Measurements from ENCODE around the gene MYO1D.
"Not testable (repeated sequence)": the region's sequence is repeated elsewhere in the genome, so short reads cannot be mapped to it uniquely, and the experiment has no call there.

The MYO1D gene

DNA sequence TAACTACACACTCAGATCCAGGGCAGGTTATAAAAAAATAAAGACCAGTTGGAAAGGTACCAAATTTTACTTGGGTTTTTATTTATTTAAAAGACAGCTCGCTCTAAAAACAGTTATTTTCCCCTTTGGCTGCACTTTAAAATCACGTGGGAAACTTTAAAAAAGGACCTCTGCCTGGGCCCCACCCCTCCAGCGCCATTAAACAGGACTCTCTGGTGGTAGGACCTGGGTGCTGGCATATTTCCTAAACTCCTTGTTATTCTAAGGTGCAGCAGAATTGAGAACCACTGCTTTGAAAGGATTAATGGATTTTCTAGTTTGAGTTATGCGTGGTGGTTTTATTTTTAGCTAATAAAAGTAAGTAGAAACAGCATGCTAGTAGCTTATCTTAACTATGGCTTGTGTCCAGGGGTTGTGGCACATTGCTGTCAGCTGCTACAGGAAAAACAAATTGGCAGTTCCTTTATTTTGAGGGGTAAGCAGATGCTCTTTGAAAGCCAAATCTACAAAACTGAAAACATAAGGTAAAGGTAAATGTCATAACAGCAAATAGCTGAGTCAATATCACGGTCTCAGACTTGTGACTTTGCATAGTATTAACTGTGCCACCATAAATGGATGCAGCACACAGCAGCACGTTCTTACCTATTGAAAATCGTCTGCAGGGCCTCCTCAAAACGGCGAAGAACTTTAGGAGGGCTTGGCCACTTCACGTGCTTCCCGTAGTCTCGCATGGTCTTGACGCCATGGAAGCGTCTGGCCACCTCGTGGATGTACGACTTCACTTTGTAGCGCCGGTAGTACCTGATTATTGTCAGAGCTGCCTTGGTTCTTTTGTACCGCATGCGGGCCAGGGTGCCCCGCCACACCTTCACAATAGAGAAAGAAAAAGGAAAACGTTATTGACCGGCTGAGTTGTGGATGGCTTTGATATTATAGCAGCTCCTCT is 218.2 kb downstream of the MYO1D start:
- DNase-seq, result no peak

DNA sequence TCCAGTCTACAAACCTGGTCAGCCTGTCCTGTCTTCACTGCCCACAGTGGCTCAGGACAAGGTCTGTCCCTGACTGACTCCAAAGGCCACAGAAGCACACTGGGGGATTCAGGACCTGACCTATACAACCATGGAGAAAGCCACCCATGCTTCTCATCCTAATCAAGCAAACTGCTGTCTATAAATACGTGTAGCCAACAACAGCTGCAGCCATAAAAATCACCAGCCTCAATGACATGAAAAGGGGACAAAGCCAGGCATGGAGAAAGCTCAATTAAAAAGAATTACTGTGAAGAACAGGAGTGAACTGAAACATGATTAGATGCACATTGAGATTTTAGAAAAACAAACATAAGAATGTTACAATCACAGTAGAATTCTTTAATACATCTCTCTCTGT is 220.0 kb downstream of the MYO1D start:
- no peak for DNase-seq

DNA sequence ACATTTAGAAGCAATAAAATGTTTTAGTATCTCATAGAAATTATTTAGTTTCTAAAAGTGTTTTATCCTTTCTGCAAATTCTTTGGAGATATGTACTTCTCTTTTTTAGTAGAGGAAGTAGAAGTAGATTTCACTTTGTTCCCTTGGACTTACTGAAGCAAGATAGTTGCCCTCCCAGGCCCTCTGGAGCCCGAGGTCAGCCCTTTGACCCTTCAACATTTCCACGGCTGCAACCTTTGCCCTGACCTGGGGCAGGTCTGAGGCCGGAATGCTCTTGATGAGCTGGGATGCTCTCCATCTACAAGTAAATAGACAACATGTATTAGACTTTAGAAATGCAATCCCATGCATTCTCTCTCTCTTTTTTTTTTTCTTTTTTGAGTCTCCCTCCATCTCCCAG is 222.6 kb downstream of the MYO1D start:
- no peak for DNase-seq

DNA sequence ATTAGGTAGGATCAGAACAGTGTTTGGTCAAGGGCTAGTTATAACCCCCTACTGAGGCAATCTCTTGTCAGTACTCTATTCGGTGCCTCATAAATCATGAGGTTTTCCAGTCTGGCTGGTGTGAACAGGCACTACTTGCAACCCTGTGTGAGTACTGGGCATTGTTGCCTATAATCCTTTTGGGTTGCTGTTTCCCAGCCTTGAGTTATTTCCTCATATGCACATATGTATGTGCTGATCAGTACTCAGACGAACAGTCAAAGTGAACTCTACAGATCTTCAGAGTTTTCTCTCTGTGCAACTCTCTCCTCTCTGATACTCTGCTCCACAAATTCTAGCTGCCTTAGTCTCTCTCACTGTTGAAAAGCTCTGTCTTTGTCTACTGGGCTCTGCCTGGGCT is 225.8 kb downstream of the MYO1D start:
- no peak for DNase-seq

DNA sequence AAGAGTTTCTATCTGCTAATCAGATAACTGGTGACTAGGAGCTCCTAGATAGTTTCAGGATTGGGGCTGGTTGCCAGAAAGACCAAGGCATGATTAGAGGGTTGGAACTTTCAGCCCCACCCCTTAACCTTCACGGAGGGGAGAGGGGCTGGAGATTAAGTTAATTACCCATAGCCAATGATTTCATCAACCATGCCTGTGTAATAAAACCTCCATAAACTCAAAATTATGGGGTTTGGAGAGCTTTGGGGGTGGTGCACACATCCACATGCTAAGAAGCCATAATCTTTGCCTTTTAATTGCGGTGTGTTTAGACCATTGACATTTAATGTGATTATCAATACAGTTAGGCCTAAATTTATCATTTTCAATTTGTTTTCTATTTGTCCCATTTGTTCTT is 228.5 kb downstream of the MYO1D start:
- DNase-seq, result no peak

DNA sequence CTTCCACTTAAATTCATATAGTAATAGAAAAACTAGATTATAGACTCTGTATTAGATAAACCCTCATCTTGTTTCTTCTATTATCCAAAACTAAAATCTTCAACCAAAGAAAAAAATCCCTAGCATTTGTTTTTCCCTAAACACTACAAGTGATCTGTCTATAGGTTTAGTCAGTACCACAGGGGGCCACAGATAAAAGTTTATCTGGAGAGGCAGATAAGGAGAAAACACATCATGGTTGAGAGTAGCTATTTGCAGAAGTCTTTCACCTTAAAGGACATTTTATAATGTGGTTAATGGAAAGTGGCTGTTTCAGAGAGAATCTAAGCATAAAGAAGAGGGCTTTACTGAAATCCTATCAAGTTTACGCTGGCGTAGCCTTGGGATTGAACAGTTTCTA is 230.0 kb downstream of the MYO1D start:
- DNase-seq, result no peak

DNA sequence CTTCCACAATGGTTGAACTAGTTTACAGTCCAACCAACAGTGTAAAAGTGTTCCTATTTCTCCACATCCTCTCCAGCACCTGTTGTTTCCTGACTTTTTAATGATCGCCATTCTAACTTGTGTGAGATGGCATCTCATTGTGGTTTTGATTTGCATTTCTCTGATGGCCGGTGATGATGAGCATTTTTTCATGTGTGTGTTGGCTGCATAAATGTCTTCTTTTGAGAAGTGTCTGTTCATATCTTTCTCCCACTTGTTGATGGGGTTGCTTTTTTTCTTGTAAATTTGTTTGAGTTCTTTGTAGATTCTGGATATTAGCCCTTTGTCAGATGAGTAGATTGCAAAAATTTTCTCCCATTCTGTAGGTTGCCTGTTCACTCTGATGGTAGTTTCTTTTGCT is 235.4 kb downstream of the MYO1D start:
- DNase-seq, result not testable (repeated sequence)

DNA sequence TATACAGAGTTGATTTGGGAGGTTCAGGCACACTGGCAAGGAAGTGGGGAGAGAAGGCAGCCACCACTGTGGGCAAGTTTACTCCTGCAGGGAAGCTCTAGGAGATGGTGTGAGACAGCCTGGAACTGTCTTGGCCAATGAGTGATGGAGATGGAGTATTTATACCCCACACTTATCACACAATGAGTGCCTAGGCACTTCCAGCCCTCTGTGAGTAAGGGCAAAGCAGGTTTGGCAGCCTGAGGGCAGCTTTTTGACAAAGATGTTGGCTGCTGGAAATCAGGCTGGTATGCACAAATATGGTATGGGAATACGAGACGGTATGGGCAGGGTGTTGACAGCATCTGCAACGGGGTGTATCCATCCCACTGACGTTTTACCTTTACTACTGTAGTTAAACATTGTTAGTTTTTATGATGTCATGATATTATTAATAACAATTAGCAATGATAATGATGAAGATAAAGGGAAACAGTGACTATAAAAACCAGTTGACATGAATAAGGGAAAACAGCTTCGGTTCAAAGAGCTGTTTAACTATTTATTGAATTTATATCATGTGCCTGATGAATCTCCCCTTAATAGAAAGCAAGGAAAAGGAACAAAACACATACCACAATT is 240.2 kb downstream of the MYO1D start:
- DNase-seq, result no peak

DNA sequence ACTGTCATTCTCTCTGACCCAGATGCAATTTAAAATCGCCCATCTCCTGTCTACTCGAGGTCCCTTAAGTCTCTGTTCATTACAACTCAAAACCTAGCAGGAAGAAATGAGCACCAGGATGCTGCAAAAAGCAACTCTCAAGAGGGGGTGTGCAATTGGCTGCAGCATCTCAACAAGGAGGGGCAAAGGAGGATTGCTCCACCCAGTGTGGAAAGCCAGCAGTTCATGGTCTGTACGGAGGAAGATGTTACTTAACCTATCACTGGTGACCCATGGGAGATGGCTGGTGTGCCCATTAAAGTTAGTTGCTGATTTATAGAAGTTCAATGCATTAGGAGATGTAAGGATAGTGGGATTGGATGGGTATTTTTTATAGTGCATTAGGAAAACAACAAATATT is 242.8 kb downstream of the MYO1D start:
- no peak for DNase-seq

DNA sequence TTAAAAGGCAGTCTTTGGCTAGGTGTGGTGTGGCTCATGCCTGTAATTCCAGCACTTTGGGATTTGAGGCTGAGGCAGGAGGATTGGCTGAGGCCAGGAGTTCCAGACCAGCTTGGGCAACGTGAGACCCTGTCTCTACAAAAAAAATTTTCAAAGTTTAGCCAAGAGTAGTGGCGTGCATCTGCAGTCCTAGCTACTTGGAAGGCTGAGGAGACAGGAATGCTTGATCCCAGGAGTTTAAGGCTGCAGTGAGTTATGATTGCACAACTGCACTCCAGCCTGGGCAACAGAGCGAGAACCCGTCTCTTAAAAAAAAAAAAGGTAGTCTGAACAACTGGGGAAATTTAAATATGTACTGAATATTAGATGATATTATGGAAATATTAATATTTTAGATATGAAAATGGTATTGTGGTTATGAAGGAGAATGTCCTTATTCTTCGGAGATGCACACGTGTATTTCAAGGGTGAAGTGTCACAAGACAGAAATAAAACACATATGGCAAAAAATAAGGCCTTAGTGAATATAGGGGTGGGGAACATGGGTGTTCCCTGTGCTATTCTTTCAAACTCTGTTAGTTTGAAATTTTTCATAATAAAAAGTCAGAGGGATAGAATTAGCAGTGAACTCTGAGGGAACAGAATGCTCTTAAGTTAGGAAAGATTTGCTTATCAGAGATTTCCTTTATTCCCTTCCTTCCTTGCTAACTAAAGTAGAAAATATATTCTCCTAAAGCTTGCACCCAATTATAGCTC is 245.4 kb downstream of the MYO1D start:
- no peak for DNase-seq

DNA sequence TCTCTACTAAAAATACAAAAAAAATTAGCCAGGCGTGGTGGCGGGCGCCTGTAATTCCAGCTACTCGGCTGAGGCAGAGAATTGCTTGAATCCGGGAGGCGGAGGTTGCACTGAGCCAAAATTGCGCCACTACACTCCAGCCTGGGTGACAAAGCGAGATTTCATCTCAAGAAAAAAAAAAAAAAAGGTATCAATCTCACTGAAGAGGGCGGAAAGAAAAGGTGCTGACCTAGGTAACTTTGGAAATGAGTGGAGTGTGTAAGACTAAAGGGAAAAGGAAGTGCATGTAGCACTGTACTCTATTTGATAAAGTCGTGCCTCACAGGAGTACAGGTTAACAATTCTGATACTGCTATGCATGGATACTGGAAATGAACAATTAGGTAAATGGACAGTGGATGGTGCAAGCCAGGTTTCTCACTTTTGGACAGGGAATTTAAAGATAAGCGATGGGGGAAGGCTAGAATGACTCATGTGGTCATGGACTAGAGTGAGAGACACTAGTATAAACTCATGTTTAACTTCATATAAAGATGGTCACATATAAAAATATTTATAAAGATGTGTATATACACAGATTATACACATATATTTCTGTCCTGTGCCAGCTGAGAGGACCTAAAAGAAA is 247.2 kb downstream of the MYO1D start:
- DNase-seq, result no peak

DNA sequence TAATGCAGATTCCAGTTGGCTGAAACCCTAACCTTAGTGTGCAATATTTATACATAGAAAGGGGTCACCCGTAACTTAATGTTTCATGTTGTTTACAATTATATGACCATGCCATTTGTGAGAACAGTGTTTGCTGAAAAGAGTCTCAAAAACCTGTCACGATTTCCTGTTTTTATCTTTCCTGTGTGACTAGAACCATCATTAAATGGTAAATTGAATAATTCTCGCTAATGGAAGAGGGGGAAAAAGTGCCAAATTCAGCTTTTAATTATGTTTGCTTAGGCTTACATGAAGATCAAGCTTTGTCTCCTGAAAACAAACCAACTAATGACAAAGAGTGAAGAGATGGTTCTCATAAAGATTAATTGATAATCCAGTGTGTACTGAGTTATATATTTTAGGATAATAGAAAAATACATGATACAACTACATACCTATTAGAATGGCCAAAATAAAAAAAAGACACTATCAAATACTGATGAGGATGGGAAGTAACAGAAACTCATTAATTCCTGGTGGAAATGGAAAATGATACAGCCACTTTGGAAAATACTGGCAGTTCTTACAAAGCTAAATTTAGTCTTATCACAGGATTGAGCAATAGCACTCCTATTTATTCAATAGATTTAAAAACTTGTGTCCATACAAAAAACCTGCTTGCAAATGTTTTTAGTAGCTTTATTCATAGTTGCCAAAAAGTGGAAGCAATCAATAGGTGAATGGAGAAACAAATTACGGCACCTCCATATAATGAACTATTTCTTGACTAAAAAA is 248.5 kb downstream of the MYO1D start:
- no peak for DNase-seq

DNA sequence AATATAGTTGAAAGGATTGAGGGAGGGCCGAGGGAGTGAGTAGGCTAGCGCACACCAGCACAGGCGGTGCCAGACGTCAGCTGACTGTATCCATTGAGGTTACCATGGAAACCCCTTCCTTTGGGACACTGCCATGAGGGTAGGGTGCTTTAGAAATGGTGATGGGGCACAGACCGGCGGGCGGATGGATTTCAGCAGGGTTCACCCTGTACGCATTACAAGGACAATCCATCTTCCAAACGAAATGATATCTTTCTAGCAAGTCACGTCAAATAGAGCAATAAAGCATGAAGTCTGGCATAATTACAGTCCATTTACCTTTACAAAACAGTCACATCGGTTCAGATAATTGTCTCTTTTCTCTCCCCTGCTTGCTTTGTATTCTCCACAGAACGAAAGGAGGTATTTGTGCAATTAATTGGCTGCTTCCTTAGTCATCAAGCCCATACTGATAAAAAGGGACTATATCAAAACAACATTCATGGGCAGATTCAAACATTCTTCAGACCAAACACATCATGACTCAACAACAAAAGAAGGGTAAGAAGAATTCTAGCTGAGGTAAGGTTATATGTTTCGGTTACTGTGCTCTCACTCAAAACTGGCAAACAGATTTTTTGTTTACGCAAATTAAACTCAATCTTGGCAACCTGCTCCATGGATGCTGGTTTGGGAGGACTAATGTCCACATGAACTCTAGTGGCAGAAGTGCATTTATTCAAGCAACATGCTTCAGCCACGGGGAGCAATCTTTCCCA is 249.5 kb downstream of the MYO1D start:
- DNase-seq, result peak; percentile 32

DNA sequence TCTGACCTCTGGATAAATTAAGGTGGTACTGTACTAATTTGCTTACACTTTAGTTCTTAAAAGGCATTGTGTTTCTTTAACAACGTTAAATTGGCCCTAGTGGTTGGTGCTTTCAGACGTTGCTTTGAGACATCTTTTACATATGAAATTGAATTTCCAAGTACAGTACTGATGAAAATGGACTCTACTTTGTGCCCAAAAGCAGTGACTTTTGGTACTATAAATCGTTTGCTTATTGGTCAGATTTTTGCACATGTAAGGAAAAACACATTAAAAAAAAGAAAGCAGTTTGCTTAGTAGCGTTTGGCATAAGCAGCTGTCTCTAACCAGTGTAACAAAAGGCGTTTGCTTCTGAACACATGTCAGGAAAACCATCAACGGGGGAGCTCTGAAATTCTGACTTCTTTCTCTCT is 250.5 kb downstream of the MYO1D start:
- no peak for DNase-seq

DNA sequence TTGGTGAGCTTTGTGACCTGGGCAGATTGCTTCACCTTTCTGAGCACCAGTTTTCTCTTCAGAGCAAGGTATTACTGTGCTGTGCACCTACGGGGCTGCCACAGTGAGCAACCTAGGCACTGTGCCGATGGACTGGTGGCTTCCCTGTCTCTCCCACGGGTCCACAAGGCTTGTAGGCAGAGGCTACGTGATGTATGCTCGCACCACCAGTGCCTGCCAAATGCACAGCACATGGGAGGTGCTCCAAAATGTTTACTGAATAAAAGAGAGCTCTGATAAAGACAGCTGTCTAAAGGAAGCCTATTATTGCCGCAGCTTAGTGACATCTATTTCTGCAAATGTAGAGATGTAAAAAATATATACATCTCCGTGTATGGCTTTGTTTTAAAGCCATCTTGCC is 251.0 kb downstream of the MYO1D start:
- DNase-seq, result no peak

DNA sequence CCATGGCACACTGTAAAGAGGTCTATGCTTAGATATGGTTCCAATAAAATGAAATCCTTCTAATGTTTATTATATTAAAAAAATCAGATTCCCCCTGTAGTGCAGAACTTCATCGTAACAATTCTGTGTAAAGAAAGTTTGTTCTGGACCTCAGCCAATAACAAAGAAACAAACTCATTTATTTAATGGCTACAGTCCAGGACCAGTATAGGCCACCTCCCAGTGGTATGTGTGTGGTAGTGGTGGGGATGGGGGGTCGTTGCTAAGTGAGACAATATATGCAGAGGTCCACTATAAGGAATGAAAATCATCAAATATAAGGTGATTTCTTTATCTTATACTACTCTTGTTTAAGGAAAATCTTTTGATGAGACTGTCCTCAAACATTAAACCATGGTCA is 253.7 kb downstream of the MYO1D start:
- DNase-seq, result no peak

DNA sequence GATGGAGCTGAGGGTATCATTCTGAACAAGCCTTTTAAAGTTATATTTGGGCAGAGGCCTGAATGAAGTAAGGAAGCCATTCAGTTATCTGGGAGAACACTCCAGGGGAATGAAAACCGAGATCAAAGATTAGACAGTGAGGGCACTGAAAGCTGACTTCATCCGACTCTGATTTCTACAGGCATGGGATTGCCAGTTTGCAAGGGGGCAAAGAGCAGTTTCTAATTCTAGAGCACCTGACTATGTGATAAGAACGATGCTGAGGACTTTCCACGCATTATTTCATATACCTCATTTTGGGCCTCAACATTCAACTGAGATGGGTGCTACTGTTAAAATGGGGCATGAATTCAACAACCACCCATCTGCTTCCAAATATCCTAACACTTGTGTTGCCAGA is 254.4 kb downstream of the MYO1D start:
- no peak for DNase-seq

DNA sequence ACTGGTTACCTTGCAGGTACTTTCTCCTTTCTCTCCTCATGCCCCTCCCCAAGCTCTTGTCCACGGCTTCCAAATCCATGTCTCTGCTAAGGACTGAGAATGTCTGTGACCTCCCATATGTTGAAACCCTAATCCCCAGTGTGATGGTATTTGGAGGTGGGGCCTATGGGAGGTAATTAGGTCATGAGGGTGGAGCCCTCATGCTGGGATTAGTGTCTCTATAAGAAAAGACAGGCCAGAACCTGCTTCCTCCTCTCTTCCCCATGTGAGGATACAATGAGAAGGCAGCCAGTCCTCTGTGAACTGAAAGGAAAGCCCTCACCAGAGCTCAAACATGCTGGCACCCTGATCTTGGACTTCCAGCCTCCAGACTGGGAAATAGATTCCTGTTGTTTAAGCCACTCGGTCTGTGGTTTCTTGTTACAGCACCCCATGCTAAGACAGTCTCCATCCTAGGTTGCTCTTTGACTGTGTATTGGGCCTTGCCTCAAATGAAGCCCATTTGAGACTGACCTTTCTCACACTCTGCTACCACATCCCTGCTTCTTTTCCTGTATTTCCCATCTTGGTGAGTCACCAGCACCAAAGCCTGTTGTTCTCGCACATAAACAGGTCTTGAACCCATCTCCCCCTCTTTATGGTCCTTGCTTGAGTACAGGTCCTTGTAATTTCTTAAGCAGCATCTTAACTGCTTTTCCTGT is 255.2 kb downstream of the MYO1D start:
- no peak for DNase-seq

DNA sequence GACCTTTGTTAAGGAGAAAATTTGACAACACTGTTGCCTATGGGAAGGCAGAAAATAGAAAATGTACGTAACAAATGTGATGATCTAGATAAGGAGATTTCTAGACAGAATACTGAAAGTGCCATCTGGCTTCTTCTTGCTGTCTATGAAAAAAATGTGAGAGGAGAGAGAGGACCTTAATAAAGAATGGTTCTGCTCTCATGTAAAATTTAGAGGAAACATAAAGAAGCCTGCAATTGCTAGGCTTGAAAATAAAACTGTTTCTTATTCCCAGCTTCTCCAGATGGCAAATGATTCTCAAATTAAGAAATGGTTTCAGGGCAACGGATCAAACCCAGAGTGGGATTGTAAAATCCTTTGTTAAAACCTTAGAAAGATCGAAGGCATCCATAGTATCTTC is 261.6 kb downstream of the MYO1D start:
- DNase-seq, result no peak

DNA sequence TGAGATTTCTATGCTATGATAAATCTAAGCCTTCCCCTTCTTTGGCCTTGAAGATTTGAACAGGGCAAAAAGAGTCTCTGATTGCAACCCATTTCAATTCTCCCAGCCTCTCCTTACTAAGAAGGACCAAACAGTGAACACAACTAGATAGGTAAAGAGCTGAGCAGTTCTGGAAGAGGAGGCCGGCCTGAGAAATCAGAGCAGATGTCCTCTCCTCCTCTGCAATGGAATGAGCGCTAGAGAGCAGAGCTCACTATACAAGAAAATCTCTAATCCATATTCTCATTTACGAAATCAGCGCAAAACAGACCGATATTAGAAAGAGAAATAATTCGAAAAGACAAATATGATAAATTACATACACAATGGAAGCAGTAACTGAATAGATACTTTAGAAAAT is 266.0 kb downstream of the MYO1D start:
- DNase-seq, result no peak

Data from left hindlimb (tissue), 1 donor.